Testis (tissue), 3 donors: ENCODE measurements around the gene PIP4K2A. TPM values are rescaled to one million over a fixed set of nuclear protein-coding genes. Genes with fewer than 3 reads are reported as not detected.

Experiments
- DNase-seq: peaks from one replicate; pipeline ENCODE4 v3.0.0-alpha.2; 2019
- H3K27ac ChIP-seq, 2 donors: fragments of 200-600 bp; sonication (generic); one replicate each; pipeline ENCODE4 v1.5.1; 2019
- H3K27me3 ChIP-seq: fragments of 200-600 bp; sonication (generic); one replicate; pipeline ENCODE4 v1.5.1; 2019
- H3K36me3 ChIP-seq: fragments of 200-600 bp; sonication (generic); one replicate; pipeline ENCODE4 v1.5.1; 2017; ENCODE audit warnings: low read depth; ENCODE audit errors: missing control alignments
- H3K4me1 ChIP-seq: fragments of 200-600 bp; sonication (generic); one replicate; pipeline ENCODE4 v1.5.1; 2019
- H3K4me3 ChIP-seq, 2 donors: fragments of 200-600 bp; sonication (generic); one replicate each; pipeline ENCODE4 v1.5.1; 2017 to 2019
- H3K9me3 ChIP-seq: fragments of 200-600 bp; sonication (generic); one replicate; pipeline ENCODE4 v1.5.1; 2017
- CTCF ChIP-seq, 3 experiments: fragments of 450-650 bp in 2 of 3; fragments of 200-600 bp in 1 of 3; sonication (generic) in 1 of 3; IDR thresholded peaks; one replicate each; pipeline ENCODE4 v1.5.1; 2016 to 2019; ENCODE audit warnings: antibody characterized with exemption in 3 of 3, mild to moderate bottlenecking in 2 of 3, moderate library complexity in 1 of 3
- POLR2A ChIP-seq: fragments of 450-650 bp; IDR thresholded peaks from one replicate; pipeline ENCODE4 v1.6.1; 2017; ENCODE audit warnings: antibody characterized with exemption, mild to moderate bottlenecking, moderate library complexity
- WGBS, 2 donors: methylation state at CpG; one replicate each; pipeline ENCODE4 v1.1.5; 2018; 5-methylcytosine and 5-hydroxymethylcytosine counted together
- intact Hi-C: fragments of 100-400 bp; cut with DNase I; formaldehyde crosslinking; loops from one replicate; pipeline ENCODE4 v1.15.1; 2023; ENCODE audit warnings: low total_unique reads
- polyA plus RNA-seq: library from polyadenylated mRNA; stranded (reverse); fragments of 350-450 nt; fragmentation: Illumina TruSeq; extraction: RNeasy Lipid Tissue Mini Kit (QIAGEN cat#74804); gene quantifications from one replicate; pipeline ENCODE4 v1.2.3, GENCODE V29; 2014; ENCODE audit warnings: low read depth, low replicate concordance; ENCODE audit not compliant: insufficient read depth
- total RNA-seq, 2 donors: library from RNA; depleted of rRNA; stranded (reverse); fragments of >200 nt; gene quantifications; one replicate each; pipeline ENCODE4 v1.2.3, GENCODE V29; 2016

PIP4K2A gene
- total and polyA plus RNA-seq, 3 donors from 2014 or later = 12.6 to 26.0 (median 15.8) TPM

GRCh38 chr10:22711373-22711772 lies 3.0 kb downstream of the PIP4K2A start:
- Histone ChIP-seq H3K27ac (no peak overlapping the region), H3K36me3 (no peaks in the 10 kb centered on the region), H3K27me3 (no peaks in the 10 kb centered on the region), H3K4me3 (no peak overlapping the region), H3K9me3 (no peaks in the 10 kb centered on the region), H3K4me1 (peaks cover 3% of the 10 kb centered on the region)
- TF ChIP-seq CTCF (IDR thresholded peaks at IDR 0.05) (no peak), POLR2A (no peak)
- 76 to 89% methylated on average over 3 of the region's 3 CpGs for WGBS, 2 donors
- intact Hi-C loops = no loop called here
- DNase-seq = no peak

GRCh38 chr10:22710139-22710745 lies 4.1 kb downstream of the PIP4K2A start:
- no peak for TF ChIP-seq POLR2A
- TF ChIP-seq CTCF (IDR thresholded peaks at IDR 0.05) = no peak
- H3K9me3 ChIP-seq = no peaks in the 10 kb centered on the region
- no peaks in the 10 kb centered on the region for H3K27me3 ChIP-seq
- no peak for DNase-seq
- 74 to 78% methylated on average over 10 of the region's 10 CpGs for WGBS, 2 donors
- no peaks in the 10 kb centered on the region for H3K36me3 ChIP-seq
- H3K27ac ChIP-seq = no peak overlapping the region
- H3K4me1 ChIP-seq = peaks cover 3% of the 10 kb centered on the region
- intact Hi-C loops = no loop called here
- no peak overlapping the region for H3K4me3 ChIP-seq

GRCh38 chr10:22708772-22709171 lies 5.6 kb downstream of the PIP4K2A start:
- H3K4me1 ChIP-seq = peaks cover 3% of the 10 kb centered on the region
- no peak for DNase-seq
- 98 to 100% methylated on average over 1 of the region's 1 CpG for WGBS, 2 donors

GRCh38 chr10:22705527-22705926 lies 8.9 kb downstream of the PIP4K2A start:
- Histone ChIP-seq H3K36me3 (no peaks in the 10 kb centered on the region), H3K27me3 (no peaks in the 10 kb centered on the region), H3K9me3 (no peaks in the 10 kb centered on the region), H3K4me1 (no peaks in the 10 kb centered on the region), H3K4me3 (no peak overlapping the region), H3K27ac (no peak overlapping the region)
- TF ChIP-seq POLR2A (no peak), CTCF (IDR thresholded peaks at IDR 0.05) (no peak)
- WGBS, 2 donors = 92 to 98% methylated on average over 5 of the region's 5 CpGs
- no peak for DNase-seq
- intact Hi-C loops = no loop called here

More at GRCh38 chr10:22708772-22709171, 5.6 kb downstream of the PIP4K2A start:
- no peak overlapping the region for H3K27ac ChIP-seq
- no peak overlapping the region for H3K4me3 ChIP-seq
- intact Hi-C loops = no loop called here
- H3K9me3 ChIP-seq = no peaks in the 10 kb centered on the region
- H3K36me3 ChIP-seq = no peaks in the 10 kb centered on the region
- TF ChIP-seq CTCF (IDR thresholded peaks at IDR 0.05) = no peak
- TF ChIP-seq POLR2A = no peak
- no peaks in the 10 kb centered on the region for H3K27me3 ChIP-seq

GRCh38 chr10:22704942-22705341 lies 9.4 kb downstream of the PIP4K2A start:
- Histone ChIP-seq H3K4me3 (no peak overlapping the region), H3K27me3 (no peaks in the 10 kb centered on the region), H3K36me3 (no peaks in the 10 kb centered on the region), H3K9me3 (no peaks in the 10 kb centered on the region), H3K4me1 (no peaks in the 10 kb centered on the region), H3K27ac (no peak overlapping the region)
- intact Hi-C loops = no loop called here
- TF ChIP-seq CTCF (IDR thresholded peaks at IDR 0.05) = no peak
- no peak for TF ChIP-seq POLR2A
- 88 to 90% methylated on average over 5 of the region's 5 CpGs for WGBS, 2 donors
- no peak for DNase-seq
